Heart right ventricle (tissue), 16 donors: ENCODE measurements around the gene ORC2. TPM values are rescaled to one million over a fixed set of nuclear protein-coding genes. Genes with fewer than 3 reads are reported as not detected.
"Not testable (repeated sequence)": the region's sequence is repeated elsewhere in the genome, so short reads cannot be mapped to it uniquely, and the experiment has no call there.

Experiments used
- ATAC-seq, 8 donors: fragments of 200-7000 bp; cut with Tn5 transposase; one replicate each; pipeline ENCODE4 v1.9.1; 2020; ENCODE audit warnings: mild to moderate bottlenecking in 8 of 8, moderate library complexity in 8 of 8, moderate number of reproducible peaks in 1 of 8
- DNase-seq, 2 donors: peaks; one replicate each; pipeline ENCODE4 v3.0.0-alpha.2; 2020
- H3K27ac ChIP-seq, 10 donors: fragments of 200-600 bp; sonication (generic) in 2 of 10; one replicate each; pipeline versions ENCODE4 v1.5.0 to v1.8.0; 2020 to 2022; ENCODE audit warnings: mild to moderate bottlenecking in 3 of 10
- H3K27me3 ChIP-seq, 7 donors: fragments of 200-600 bp; one replicate each; pipeline ENCODE4 v1.8.0; 2021 to 2022; ENCODE audit warnings: mild to moderate bottlenecking in 2 of 7
- H3K36me3 ChIP-seq, 9 donors: fragments of 200-600 bp; sonication (generic) in 1 of 9; one replicate each; pipeline versions ENCODE4 v1.5.0 to v1.8.0; 2020 to 2022; ENCODE audit warnings: mild to moderate bottlenecking in 2 of 9
- H3K4me1 ChIP-seq, 9 donors: fragments of 200-600 bp; sonication (generic) in 1 of 9; one replicate each; pipeline versions ENCODE4 v1.5.0 to v1.8.0; 2020 to 2022; ENCODE audit warnings: mild to moderate bottlenecking in 4 of 9
- H3K4me3 ChIP-seq, 10 donors: fragments of 200-600 bp; sonication (generic) in 2 of 10; one replicate each; pipeline versions ENCODE4 v1.5.0 to v1.8.0; 2020 to 2022; ENCODE audit warnings: mild to moderate bottlenecking in 7 of 10, moderate library complexity in 2 of 10
- H3K9me3 ChIP-seq, 11 donors: fragments of 200-600 bp in 10 of 11; sonication (generic) in 2 of 11; one replicate each; pipeline versions ENCODE4 v1.5.0 to v1.8.0; 2013 to 2022; ENCODE audit warnings: mild to moderate bottlenecking in 2 of 11, control low read depth in 1 of 11, moderate library complexity in 1 of 11
- CTCF ChIP-seq, 9 donors: fragments of 200-600 bp; sonication (generic) in 2 of 9; IDR thresholded peaks; one replicate each; pipeline versions ENCODE4 v1.5.0 to v1.8.0; 2021 to 2022; ENCODE audit warnings: antibody characterized with exemption in 9 of 9, mild to moderate bottlenecking in 5 of 9, moderate library complexity in 1 of 9
- WGBS, 2 donors: extraction: QIAGEN DNeasy Blood & Tissue Kit; methylation state at CpG; one replicate each; pipeline ENCODE4 v1.1.7; 2013; ENCODE audit warnings: inconsistent platforms in 1 of 2; 5-methylcytosine and 5-hydroxymethylcytosine counted together
- intact Hi-C, 10 donors: fragments of 100-400 bp; cut with DNase I; formaldehyde crosslinking; loops; one replicate each; pipeline versions ENCODE4 v1.11.1 to v1.14.2; 2022
- polyA plus RNA-seq, 2 donors: library from polyadenylated mRNA; stranded (reverse); fragments of 200-250 nt; gene quantifications; one replicate each; pipeline ENCODE4 v1.2.3, GENCODE V29; 2013
- total RNA-seq, 10 donors: library from RNA; stranded (reverse); fragmentation: NEBNext Ultra II Directional in 3 of 10; extraction: Animal tissue kit (Norgen Biotek cat#: 25700) in 3 of 10; gene quantifications; one replicate each; pipeline versions ENCODE4 v1.2.1 to v1.2.4, GENCODE V29; 2021 to 2023
- donor health status: Arrhythmogenic right ventricular cardiomyopathy.
- donor health status: ischemic (EF 13 %, LVEDD 7.1; RV severe dilation, severe dysfunction).
- donor health status: healthy with polysubstance abuse.
- donor health status: DM: no; HTN: yes; CAD: no.
- donor health status: DM: no; HTN: no; CAD: no.
- donor health status: ischemic (EF 25% LVEDD 6.9; RV normal size, moderate dysfunction).
- donor health status: ischemic (EF 25% LVEDD 5.7; RV mildly dilated, moderate dysfunction).
- donor health status: healthy.
- donor health status: DM: yes; HTN: yes; CAD: no.
- donor health status: Ischemic cardiomyopathy.
- donor health status: ischemic (EF 35%, LVEDD 5.7; RV mildly dilated, moderate dysfunction).
- donor health status: nonischemic (EF 11% LVEDD 7.7; RV severe dilation, severe dysfunction).
- donor health status: DM: yes; HTN: yes; CAD: no.
- donor health status: PGD.
- donor health status: ischemic (EF 29% LVEDD 5.4; RV normal size, mild dysfunction).
- donor health status: nonischemic (EF 23%, LVEDD 6.1; RV moderate dilation, normal function).

The ORC2 gene
- total and polyA plus RNA-seq, 12 donors: 5.5 to 38.8 (median 27.3) TPM

DNA sequence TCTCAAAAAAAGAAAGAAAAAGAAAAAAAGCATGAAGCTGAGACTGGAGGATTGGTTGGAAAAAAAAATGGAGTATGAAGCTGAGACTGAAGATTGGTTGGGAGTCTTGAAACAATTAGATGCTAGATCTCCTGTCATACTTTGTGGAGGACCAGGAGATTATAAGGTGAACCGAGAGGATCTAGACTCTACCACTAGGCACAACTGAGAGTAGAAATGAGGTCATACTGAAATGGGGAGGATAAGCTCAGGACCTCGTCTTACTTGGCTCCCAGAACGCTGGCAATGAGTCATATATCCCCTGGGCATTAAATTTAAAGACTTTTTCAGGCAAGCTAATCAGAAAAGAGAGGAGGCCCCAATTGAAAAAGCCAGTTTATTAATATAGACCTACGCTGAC, 3.3 kb upstream of the ORC2 start:
- no peak overlapping the region for H3K4me3 ChIP-seq
- intact Hi-C loops: loop anchor here in 2 of 10 donors (5.0 to 10.0 kb wide), 2 partner anchors 188 to 206 kb away; no protein-coding TSS in a partner anchor
- no peaks in the 10 kb centered on the region for H3K9me3 ChIP-seq
- 40 to 70% methylated on average over 4 of the region's 4 CpGs for WGBS, 2 donors
- H3K36me3 ChIP-seq: peaks cover 0 to 3% (median 0%) of the 10 kb centered on the region in 9 donors
- H3K27ac ChIP-seq: no peak overlapping the region
- H3K4me1 ChIP-seq: peaks cover 0 to 42% (median 28%) of the 10 kb centered on the region in 9 donors
- DNase-seq (no peak), ATAC-seq (no peak)
- TF ChIP-seq CTCF (IDR thresholded peaks at IDR 0.05): no peak
- H3K27me3 ChIP-seq: no peaks in the 10 kb centered on the region

GRCh38 chr2:200964498-200964897, 1.0 kb upstream of the ORC2 start:
- DNase-seq (no peak), ATAC-seq (no peak)
- H3K27ac ChIP-seq: peak overlapping the region in 3 of 10 donors; percentile 90 to 93 (median 91)
- H3K36me3 ChIP-seq: peaks cover 0 to 5% (median 0%) of the 10 kb centered on the region in 9 donors
- H3K4me1 ChIP-seq: peaks cover 0 to 53% (median 40%) of the 10 kb centered on the region in 9 donors
- H3K27me3 ChIP-seq: no peaks in the 10 kb centered on the region
- intact Hi-C loops: loop anchor here in 4 of 10 donors (5.0 to 10.0 kb wide), 3 partner anchors 103 to 213 kb away; no protein-coding TSS in a partner anchor
- H3K4me3 ChIP-seq: peak overlapping the region in 9 of 10 donors; percentile 62 to 96 (median 88)
- H3K9me3 ChIP-seq: no peaks in the 10 kb centered on the region
- 63 to 72% methylated on average over 6 of the region's 6 CpGs for WGBS, 2 donors
- TF ChIP-seq CTCF (IDR thresholded peaks at IDR 0.05): no peak

- Histone ChIP-seq H3K27ac (peak overlapping the region; percentile 27 to 93 (median 91)), H3K36me3 (peaks cover 0 to 12% (median 0%) of the 10 kb centered on the region in 9 donors), H3K4me1 (peaks cover 0 to 56% (median 41%) of the 10 kb centered on the region in 9 donors), H3K4me3 (peak overlapping the region; percentile 45 to 96 (median 85))
- H3K27me3 ChIP-seq, DNase-seq, H3K9me3 ChIP-seq: not testable (repeated sequence)
- 1% methylated on average over 21 of the region's 21 CpGs for WGBS, 2 donors
- intact Hi-C loops: loop anchor here in 6 of 10 donors (1.0 to 10.0 kb wide), 7 partner anchors 103 to 213 kb away; partner anchors contain the start of gene HYCC2 (in 3 of the 6)
- peak in 1 of 8 donors; percentile 7 for ATAC-seq
These were observed 425 bp upstream of the ORC2 start for GRCh38 chr2:200963918-200964252.

DNA sequence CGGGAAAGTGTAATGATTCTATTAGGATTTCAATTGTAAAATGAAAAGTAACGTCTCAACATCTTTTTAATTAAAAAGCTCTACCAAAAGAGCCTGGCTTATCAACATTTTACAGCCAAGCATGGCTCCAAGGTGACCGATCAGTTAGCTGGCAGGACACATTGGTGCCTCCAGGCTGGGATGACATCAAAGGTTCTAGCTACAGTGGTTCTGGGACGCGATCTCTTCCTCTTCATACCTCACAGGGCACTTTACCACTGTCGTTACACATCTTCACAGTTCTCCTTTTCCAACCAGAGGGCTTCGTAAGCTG, 693 bp downstream of the ORC2 start:
- no peak for DNase-seq
- H3K4me1 ChIP-seq: peaks cover 0 to 48% (median 38%) of the 10 kb centered on the region in 9 donors
- WGBS, 2 donors: 4 to 5% methylated on average over 7 of the region's 7 CpGs

More for the DNA sequence above, 693 bp downstream of the ORC2 start:
- Histone ChIP-seq H3K36me3 (peaks cover 0 to 22% (median 0%) of the 10 kb centered on the region in 9 donors), H3K27ac (peak overlapping the region; percentile 80 to 93 (median 91)), H3K4me3 (peak overlapping the region; percentile 62 to 96 (median 89)), H3K27me3 (no peaks in the 10 kb centered on the region), H3K9me3 (no peaks in the 10 kb centered on the region)
- peak; percentile 15 to 86 (median 64) for ATAC-seq
- intact Hi-C loops: loop anchor here in 6 of 10 donors (1.0 to 10.0 kb wide), 7 partner anchors 105 to 215 kb away; partner anchors contain the start of gene HYCC2 (in 3 of the 6)
- TF ChIP-seq CTCF (IDR thresholded peaks at IDR 0.05): no peak
